ENCODE measurements around the gene MAN2B1. TPM values are rescaled to one million over a fixed set of nuclear protein-coding genes. Genes with fewer than 3 reads are reported as not detected.

Gene MAN2B1
- total and polyA plus RNA-seq, 2 of the 8 experiments (the other 6 are each of a cell fraction or from before 2014, with no cell fraction given) = 55.3 to 76.3 TPM

GRCh38 chr19:12611361-12611699 is 55.2 kb downstream of the MAN2B1 start:
- no peaks in the 10 kb centered on the region for H3K23me2 ChIP-seq (ENCODE audit: low read depth, low read length)
- H3K27me3 ChIP-seq (replicated peaks in 1 of 4; ENCODE audit: control insufficient read depth in 3 of 4, extremely low read depth in 1 of 4, insufficient read depth in 3 of 4, low read length in 3 of 4) = no peaks in the 10 kb centered on the region
- H2AK5ac ChIP-seq (ENCODE audit: low read depth, low read length) = no peak overlapping the region
- H3K14ac ChIP-seq (ENCODE audit: insufficient read length) = no peak overlapping the region
- POLR2A ChIA-PET (ENCODE audit: partially characterized antibody) = interaction anchor here (0.6 to 1.6 kb wide), 17 partner anchors 8 to 1228 kb away, joined by 3 to 12 read pairs (median 4); partner anchors contain the start of genes DHPS, MAN2B1, WDR83 and ZNF442
- no peak overlapping the region for H2BK20ac ChIP-seq (ENCODE audit: low read length)
- FAIRE-seq = no peak
- H3K9ac ChIP-seq (replicated peaks in 1 of 4; ENCODE audit: extremely low read depth in 1 of 4, low read depth in 3 of 4, low read length in 3 of 4) = peak overlapping the region; percentile 78 to 86 (median 82)
- H3K79me2 ChIP-seq (ENCODE audit: control insufficient read depth in 1 of 2, insufficient read depth in 2 of 2, low read length in 2 of 2) = peaks cover 5 to 54% of the 10 kb centered on the region in 2 experiments
- CTCF ChIA-PET (ENCODE audit: partially characterized antibody) = interaction anchor here (0.6 to 1.5 kb wide), 6 partner anchors 28 to 306 kb away, joined by 3 to 6 read pairs (median 3); no protein-coding TSS in a partner anchor
- H3K4ac ChIP-seq (replicated peaks; ENCODE audit: insufficient read length, low read depth, low read length) = no peak overlapping the region
- H4K91ac ChIP-seq (replicated peaks; ENCODE audit: insufficient read length, low read length) = no peak overlapping the region
- H3K9me3 ChIP-seq (ENCODE audit: insufficient read depth in 2 of 2, low read depth in 1 of 2, low read length in 1 of 2) = no peaks in the 10 kb centered on the region
- peak in 1 of 2 experiments; percentile 62 for DNase-seq (ENCODE audit: low read depth in 1 of 2, low spot score in 2 of 2)
- H3K4me1 ChIP-seq (replicated peaks in 1 of 4; ENCODE audit: control insufficient read depth in 3 of 4, insufficient read depth in 4 of 4, low read length in 3 of 4) = peaks cover 0 to 2% (median 0%) of the 10 kb centered on the region in 4 experiments; a peak in 1 of 7 replicates
- peak overlapping the region; percentile 50 to 96 (median 82) for H3K4me3 ChIP-seq (ENCODE audit: extremely low read depth in 1 of 4, insufficient read depth in 2 of 4, low read depth in 3 of 4, low read length in 4 of 4)
- peaks cover 2 to 5% of the 10 kb centered on the region in 2 experiments for H4K20me1 ChIP-seq (replicated peaks in 1 of 2; ENCODE audit: control insufficient read depth in 1 of 2, insufficient read depth in 2 of 2, low read length in 2 of 2)
- H3K79me1 ChIP-seq (ENCODE audit: low read depth, low read length) = peaks cover 3% of the 10 kb centered on the region; the same call in 1 of the 2 replicates
- H4K8ac ChIP-seq (ENCODE audit: extremely low read depth, insufficient read depth, low read length) = peak overlapping the region; percentile 90; the same call in 1 of the 2 replicates
- H3K4me2 ChIP-seq (ENCODE audit: insufficient read depth in 1 of 2, low read depth in 2 of 2, low read length in 2 of 2) = peak overlapping the region; percentile 64 to 85
- no peak overlapping the region for H2BK120ac ChIP-seq (replicated peaks; ENCODE audit: low read depth, low read length)
- peak; percentile 2 for TF ChIP-seq KDM4A (IDR thresholded peaks at IDR 0.05; ENCODE audit: low read depth, low read length, severe bottlenecking)
- TF ChIP-seq SP2 (IDR thresholded peaks at IDR 0.05; ENCODE audit: low read length) = no peak
- TF ChIP-seq HDAC2 (IDR thresholded peaks at IDR 0.05; ENCODE audit: borderline replicate concordance in 1 of 2, low read depth in 2 of 2, low read length in 2 of 2) = 0 out of 4 replicates have a peak, but pooled peaks of 1 of the 2 experiments have one; percentile 3
- peak; percentile 35; the same call in 1 of the 2 replicates for TF ChIP-seq GABPA (IDR thresholded peaks at IDR 0.05; ENCODE audit: borderline replicate concordance, insufficient read depth, low read length)
- TF ChIP-seq SP1 (IDR thresholded peaks at IDR 0.05; ENCODE audit: low read depth, low read length) = 0 out of 2 replicates have a peak, but pooled peaks have one; percentile 15
- 0 out of 2 replicates have a peak, but pooled peaks have one; percentile 15 for TF ChIP-seq EGR1 (IDR thresholded peaks at IDR 0.05; ENCODE audit: borderline replicate concordance, low read depth, low read length)
- no peak for TF ChIP-seq CBX8 (IDR thresholded peaks at IDR 0.05; ENCODE audit: borderline replicate concordance, low read depth, low read length)
- TF ChIP-seq TBP (IDR thresholded peaks at IDR 0.05; ENCODE audit: low read depth, low read length) = 0 out of 2 replicates have a peak, but pooled peaks have one; percentile 27
- H3K23ac ChIP-seq (ENCODE audit: insufficient read length) = no peak overlapping the region
- H3K27ac ChIP-seq (ENCODE audit: low read depth, low read length) = peak overlapping the region; percentile 89
- no peak overlapping the region for H2BK12ac ChIP-seq (ENCODE audit: low read depth, low read length)
- H3K36me3 ChIP-seq (ENCODE audit: control insufficient read depth in 2 of 4, insufficient read depth in 4 of 4, low read length in 3 of 4) = peaks cover 2 to 10% (median 6%) of the 10 kb centered on the region in 4 experiments; a peak in 6 of 8 replicates
- peak overlapping the region; percentile 77 for H2BK5ac ChIP-seq (ENCODE audit: low read depth, low read length)
- peak overlapping the region; percentile 47; the same call in 1 of the 2 replicates for H2AFZ ChIP-seq (ENCODE audit: low read length)
- H2BK15ac ChIP-seq (ENCODE audit: low read length) = no peak overlapping the region
- peak overlapping the region; percentile 7 for H4K5ac ChIP-seq (ENCODE audit: insufficient read length, low read depth, low read length)
- peak overlapping the region; percentile 56; the same call in 1 of the 2 replicates for H3K18ac ChIP-seq (ENCODE audit: extremely low read depth, low read length)
- H3K56ac ChIP-seq (replicated peaks; ENCODE audit: insufficient read length, low read depth, low read length) = no peak overlapping the region
- WGBS, 2 experiments (ENCODE audit: extremely low coverage in 1 of 2, insufficient coverage in 1 of 2, insufficient read length in 1 of 2, insufficient replicate concordance in 2 of 2, low coverage in 1 of 2, low lambda C conversion rate in 2 of 2, missing lambda C conversion rate in 1 of 2) = 1% methylated on average over 10 of the region's 10 CpGs; no CpG with 5 or more reads in 1 of the 2 experiments
